Measurements from ENCODE around the gene LRRFIP1.

The LRRFIP1 gene

DNA sequence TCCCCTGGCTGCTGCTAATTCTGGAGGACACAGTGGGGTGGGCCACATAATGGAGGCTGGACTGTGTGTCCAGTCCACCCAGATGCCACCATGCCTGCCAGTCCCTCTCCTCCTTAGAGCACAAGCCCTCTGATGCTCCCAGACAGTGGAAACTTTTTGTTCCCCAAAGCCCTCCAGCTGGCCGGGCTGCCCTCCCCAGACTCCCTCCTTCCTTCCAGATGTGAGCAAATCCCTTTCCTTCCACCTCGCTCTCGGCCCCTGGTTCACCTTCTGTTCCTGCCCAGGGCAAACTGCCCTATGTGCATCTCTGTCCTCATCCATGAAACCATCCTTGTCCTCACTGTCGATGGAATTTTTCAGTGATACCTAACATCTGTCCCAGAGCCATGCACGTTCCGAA, 33.9 kb downstream of the LRRFIP1 start:
- Mint-ChIP-seq H3K27me3 (ENCODE audit: low read depth) (peaks cover 3% of the 10 kb centered on the region), H3K36me3 (ENCODE audit: low read depth) (peaks cover 17% of the 10 kb centered on the region), H3K27ac (peak overlapping the region in 1 of 3 experiments; percentile 9), H3K4me1 (peaks cover 29% of the 10 kb centered on the region), H3K9me3 (peaks cover 10% of the 10 kb centered on the region), H3K4me3 (no peak overlapping the region)
- TF ChIP-seq, protein P1, sequence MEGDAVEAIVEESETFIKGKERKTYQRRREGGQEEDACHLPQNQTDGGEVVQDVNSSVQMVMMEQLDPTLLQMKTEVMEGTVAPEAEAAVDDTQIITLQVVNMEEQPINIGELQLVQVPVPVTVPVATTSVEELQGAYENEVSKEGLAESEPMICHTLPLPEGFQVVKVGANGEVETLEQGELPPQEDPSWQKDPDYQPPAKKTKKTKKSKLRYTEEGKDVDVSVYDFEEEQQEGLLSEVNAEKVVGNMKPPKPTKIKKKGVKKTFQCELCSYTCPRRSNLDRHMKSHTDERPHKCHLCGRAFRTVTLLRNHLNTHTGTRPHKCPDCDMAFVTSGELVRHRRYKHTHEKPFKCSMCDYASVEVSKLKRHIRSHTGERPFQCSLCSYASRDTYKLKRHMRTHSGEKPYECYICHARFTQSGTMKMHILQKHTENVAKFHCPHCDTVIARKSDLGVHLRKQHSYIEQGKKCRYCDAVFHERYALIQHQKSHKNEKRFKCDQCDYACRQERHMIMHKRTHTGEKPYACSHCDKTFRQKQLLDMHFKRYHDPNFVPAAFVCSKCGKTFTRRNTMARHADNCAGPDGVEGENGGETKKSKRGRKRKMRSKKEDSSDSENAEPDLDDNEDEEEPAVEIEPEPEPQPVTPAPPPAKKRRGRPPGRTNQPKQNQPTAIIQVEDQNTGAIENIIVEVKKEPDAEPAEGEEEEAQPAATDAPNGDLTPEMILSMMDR (IDR thresholded peaks at IDR 0.05; ENCODE audit: unreplicated experiment in 3 of 3): no peak

DNA sequence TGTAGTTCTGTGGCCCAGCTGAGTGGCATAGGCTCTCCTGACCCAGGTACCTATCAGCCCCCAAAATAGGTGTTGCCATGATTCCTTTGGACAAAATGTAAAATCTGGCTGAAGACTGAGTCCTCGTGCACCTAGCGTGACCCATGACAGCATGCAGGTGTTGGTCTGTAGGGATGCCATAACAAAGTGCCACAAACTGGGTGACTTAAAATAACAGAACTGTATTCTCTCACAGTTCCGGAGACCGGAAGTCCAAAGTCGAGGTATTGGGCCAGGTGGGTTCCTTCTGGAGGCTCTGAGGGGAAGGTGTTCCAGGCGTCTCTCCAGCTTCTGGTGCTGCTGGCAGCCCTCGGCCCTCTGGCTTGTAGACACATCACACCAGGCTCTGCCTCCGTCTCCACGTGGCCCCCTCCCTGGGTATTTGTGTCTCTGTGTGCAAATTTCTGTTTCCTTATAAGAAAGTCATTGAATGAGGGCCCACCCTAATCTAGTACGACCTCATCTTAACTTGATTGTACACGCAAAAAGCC, 34.5 kb downstream of the LRRFIP1 start:
- Mint-ChIP-seq H3K4me1 (peaks cover 35% of the 10 kb centered on the region), H3K4me3 (no peak overlapping the region), H3K27ac (peak overlapping the region; percentile 49 to 86 (median 84)), H3K36me3 (ENCODE audit: low read depth) (peaks cover 11% of the 10 kb centered on the region), H3K27me3 (ENCODE audit: low read depth) (peaks cover 3% of the 10 kb centered on the region), H3K9me3 (peaks cover 6% of the 10 kb centered on the region)
- TF ChIP-seq, protein P1 (IDR thresholded peaks at IDR 0.05; ENCODE audit: unreplicated experiment in 3 of 3): no peak

GRCh38 chr2:237662671-237663093, 35.3 kb downstream of the LRRFIP1 start:
- no peaks in the 10 kb centered on the region for H3K9me3 Mint-ChIP-seq
- H3K27ac Mint-ChIP-seq: peak overlapping the region; percentile 49 to 86 (median 84)
- peak overlapping the region; percentile 7 to 24 (median 17) for H3K4me3 Mint-ChIP-seq
- H3K36me3 Mint-ChIP-seq (ENCODE audit: low read depth): peaks cover 3% of the 10 kb centered on the region
- peaks cover 42% of the 10 kb centered on the region for H3K4me1 Mint-ChIP-seq
- TF ChIP-seq, protein P1 (IDR thresholded peaks at IDR 0.05; ENCODE audit: unreplicated experiment in 3 of 3): no peak
- H3K27me3 Mint-ChIP-seq (ENCODE audit: low read depth): peaks cover 3% of the 10 kb centered on the region

DNA sequence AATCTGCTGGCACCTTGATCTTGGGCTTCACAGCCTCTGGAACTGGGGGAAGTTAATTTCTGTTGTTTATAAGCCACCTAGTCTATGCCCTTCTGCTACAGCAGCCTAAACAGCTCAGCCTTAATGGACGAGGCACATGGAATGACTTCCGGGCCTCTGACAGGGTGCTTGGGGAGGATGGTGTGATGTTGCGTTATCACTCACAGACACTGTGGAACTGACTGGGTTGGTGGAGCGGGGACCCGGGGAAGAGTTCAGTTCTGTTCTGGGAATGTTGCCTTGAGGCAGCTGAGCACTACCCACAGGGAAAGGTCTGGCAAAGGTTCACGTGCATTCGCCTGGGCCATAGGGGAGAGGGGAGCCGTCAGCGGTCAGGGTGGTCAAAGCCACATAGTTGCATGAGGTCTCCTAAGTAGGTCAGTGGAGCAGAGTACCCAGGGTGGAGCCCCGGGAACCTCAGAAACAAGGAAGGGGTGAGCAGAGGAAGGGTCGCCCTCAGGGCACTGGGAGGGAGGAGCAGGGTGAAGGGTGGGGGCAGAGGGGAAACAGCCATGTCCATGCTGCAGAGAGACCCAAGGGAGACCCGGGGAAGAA, 36.2 kb downstream of the LRRFIP1 start:
- Mint-ChIP-seq H3K27me3 (ENCODE audit: low read depth) (peaks cover 3% of the 10 kb centered on the region), H3K36me3 (ENCODE audit: low read depth) (no peaks in the 10 kb centered on the region), H3K27ac (peak overlapping the region; percentile 18 to 66 (median 59)), H3K9me3 (no peaks in the 10 kb centered on the region), H3K4me3 (peak overlapping the region in 1 of 3 experiments; percentile 3), H3K4me1 (peaks cover 51% of the 10 kb centered on the region)
- TF ChIP-seq, protein P1 (IDR thresholded peaks at IDR 0.05; ENCODE audit: unreplicated experiment in 3 of 3): no peak

GRCh38 chr2:237664151-237664550, 36.8 kb downstream of the LRRFIP1 start:
- Mint-ChIP-seq H3K9me3 (no peaks in the 10 kb centered on the region), H3K27ac (peak overlapping the region in 1 of 3 experiments; percentile 66), H3K36me3 (ENCODE audit: low read depth) (no peaks in the 10 kb centered on the region), H3K27me3 (ENCODE audit: low read depth) (peaks cover 3% of the 10 kb centered on the region), H3K4me1 (peaks cover 54% of the 10 kb centered on the region), H3K4me3 (no peak overlapping the region)
- TF ChIP-seq, protein P1 (IDR thresholded peaks at IDR 0.05; ENCODE audit: unreplicated experiment in 3 of 3): no peak

DNA sequence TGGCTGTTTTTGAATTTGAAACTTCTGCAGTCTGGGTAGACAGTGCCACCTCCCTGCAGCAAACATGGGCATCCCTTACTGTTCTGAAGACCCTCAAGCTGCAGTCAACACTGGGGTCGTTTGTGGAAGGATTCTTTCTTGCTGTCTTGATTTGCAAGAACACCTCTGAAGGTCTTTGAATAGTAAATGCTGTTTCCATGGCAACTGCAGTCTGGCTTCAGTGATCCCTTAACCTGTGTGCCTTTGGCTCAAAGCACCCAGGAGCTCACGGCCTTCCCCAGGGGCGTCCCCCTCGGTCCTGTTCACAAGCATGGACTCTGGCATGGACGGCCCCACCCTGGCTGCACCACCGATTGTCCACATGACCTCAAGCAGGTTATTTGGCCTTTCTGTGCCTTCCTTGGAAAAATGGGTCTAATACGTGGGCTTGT, 38.3 kb downstream of the LRRFIP1 start:
- Mint-ChIP-seq H3K36me3 (ENCODE audit: low read depth) (no peaks in the 10 kb centered on the region), H3K4me1 (peaks cover 70% of the 10 kb centered on the region), H3K4me3 (no peak overlapping the region), H3K27ac (peak overlapping the region in 1 of 3 experiments; percentile 87), H3K27me3 (ENCODE audit: low read depth) (peaks cover 3% of the 10 kb centered on the region), H3K9me3 (no peaks in the 10 kb centered on the region)
- TF ChIP-seq, protein P1 (IDR thresholded peaks at IDR 0.05; ENCODE audit: unreplicated experiment in 3 of 3): no peak
